Bone marrow (tissue), 2 donors: ENCODE data around the gene GPR18.
A peak's percentile ranks its signal among the peaks of the same experiment; 100 is the strongest.
"Not testable (repeated sequence)": the region's sequence is repeated elsewhere in the genome, so short reads cannot be mapped to it uniquely, and the experiment has no call there.

Experiments
- DNase-seq, 2 donors: peaks; one replicate each; lab custom pipeline; 2025; lab: John Stamatoyannopoulos, UW

GPR18 gene

GRCh38 chr13:99228737-99229691 is 29.2 kb downstream of the GPR18 start:
- DNase-seq: peak in 1 of 2 donors; percentile 37

- DNase-seq: no peak
Observed at GRCh38 chr13:99227909-99228688, 30.1 kb downstream of the GPR18 start.

- DNase-seq: no peak
Observed at GRCh38 chr13:99227331-99227900, 30.8 kb downstream of the GPR18 start.

GRCh38 chr13:99226513-99226912 is 31.7 kb downstream of the GPR18 start:
- no peak for DNase-seq

- peak in 1 of 2 donors; percentile 19 for DNase-seq
Observed at GRCh38 chr13:99225078-99225477, 33.1 kb downstream of the GPR18 start.

- no peak for DNase-seq
Observed at GRCh38 chr13:99224021-99224420, 34.2 kb downstream of the GPR18 start.

GRCh38 chr13:99223587-99223986 is 34.6 kb downstream of the GPR18 start:
- DNase-seq: no peak

- no peak for DNase-seq
Observed at GRCh38 chr13:99221567-99222239, 36.5 kb downstream of the GPR18 start.

- DNase-seq: no peak
Observed at GRCh38 chr13:99220199-99220935, 37.8 kb downstream of the GPR18 start.

- DNase-seq: no peak
Observed at GRCh38 chr13:99218969-99219368, 39.2 kb downstream of the GPR18 start.

- no peak for DNase-seq
Observed at GRCh38 chr13:99218545-99218944, 39.6 kb downstream of the GPR18 start.

GRCh38 chr13:99218126-99218525 is 40.1 kb downstream of the GPR18 start:
- no peak for DNase-seq

- no peak for DNase-seq
Observed at GRCh38 chr13:99217461-99218110, 40.6 kb downstream of the GPR18 start.

GRCh38 chr13:99215184-99215830 is 42.9 kb downstream of the GPR18 start:
- no peak for DNase-seq

- no peak for DNase-seq
Observed at GRCh38 chr13:99214731-99215130, 43.4 kb downstream of the GPR18 start.

- no peak for DNase-seq
Observed at GRCh38 chr13:99214232-99214631, 43.9 kb downstream of the GPR18 start.

GRCh38 chr13:99211421-99212035 is 46.7 kb downstream of the GPR18 start:
- DNase-seq: no peak

- DNase-seq: not testable (repeated sequence)
Observed at GRCh38 chr13:99210627-99211026, 47.6 kb downstream of the GPR18 start.

- no peak for DNase-seq
Observed at GRCh38 chr13:99208845-99209527, 49.2 kb downstream of the GPR18 start.
